ENCODE measurements around the gene C6orf120.

Gene C6orf120

DNA sequence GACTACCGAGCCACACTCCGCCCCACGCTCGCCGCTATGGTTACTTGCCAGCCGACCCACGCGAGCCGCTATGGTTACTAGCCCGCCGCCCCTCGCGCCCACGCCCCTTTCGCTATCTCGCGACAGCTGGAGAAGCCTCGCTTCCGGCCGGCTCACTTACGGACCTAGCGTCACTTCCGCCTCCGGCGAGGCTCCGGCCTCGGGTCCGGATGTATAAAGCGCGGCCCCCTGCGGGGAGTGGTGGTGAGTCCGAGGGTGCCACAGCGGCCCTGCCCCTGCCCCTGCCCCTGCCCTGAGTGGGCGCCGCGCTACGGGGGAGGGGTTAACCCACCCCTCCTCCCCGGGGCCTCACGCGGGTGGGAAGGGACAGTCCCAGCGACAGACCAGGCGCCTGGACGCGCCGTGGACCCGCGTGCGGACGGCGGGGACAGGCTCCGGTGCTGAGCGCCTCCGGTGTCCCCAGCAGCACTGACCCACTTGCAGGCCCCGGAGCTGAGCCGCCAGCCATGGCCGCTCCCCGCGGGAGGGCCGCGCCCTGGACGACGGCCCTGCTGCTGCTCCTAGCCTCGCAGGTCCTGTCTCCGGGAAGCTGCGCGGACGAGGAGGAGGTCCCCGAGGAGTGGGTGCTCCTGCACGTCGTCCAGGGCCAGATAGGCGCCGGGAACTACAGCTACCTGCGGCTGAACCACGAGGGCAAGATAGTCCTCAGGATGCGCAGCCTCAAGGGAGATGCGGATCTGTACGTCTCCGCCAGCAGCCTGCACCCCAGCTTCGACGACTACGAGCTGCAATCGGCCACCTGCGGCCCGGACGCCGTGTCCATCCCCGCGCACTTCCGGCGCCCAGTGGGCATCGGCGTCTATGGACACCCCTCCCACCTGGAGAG is at the start of gene C6orf120, which contains the start of gene WDR27:
C6orf120 (plus strand) TSS at position 173 of the 886 bp plus-strand sequence; CDS start at position 507, 334 bp downstream.
WDR27 (minus strand) TSS at position 76 of the 886 bp plus-strand sequence. CDS start 13,024 bp downstream, outside the sequence.
- peak; percentile 97 for DNase-seq (ENCODE audit: low read depth)

DNA sequence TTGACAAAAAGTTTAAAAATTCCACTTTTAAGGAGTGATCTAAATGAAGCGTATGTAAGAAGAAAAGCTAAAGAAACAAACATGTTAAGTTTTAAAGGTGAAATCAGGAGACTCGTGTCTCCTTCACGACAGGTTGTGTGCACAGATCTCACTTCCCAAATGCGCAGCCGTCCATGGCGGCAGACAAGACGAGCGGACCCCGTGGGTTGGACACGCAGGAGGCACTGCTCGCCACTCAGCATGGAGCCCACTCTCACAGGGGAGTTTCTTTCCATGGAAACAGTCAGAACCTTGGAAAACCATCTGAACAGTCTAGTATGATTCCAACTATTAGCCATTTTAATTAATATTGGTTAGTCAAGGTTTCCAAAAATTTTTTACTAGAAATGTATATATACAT is 49.0 kb upstream of the C6orf120 start:
- DNase-seq (ENCODE audit: low read depth) = no peak

DNA sequence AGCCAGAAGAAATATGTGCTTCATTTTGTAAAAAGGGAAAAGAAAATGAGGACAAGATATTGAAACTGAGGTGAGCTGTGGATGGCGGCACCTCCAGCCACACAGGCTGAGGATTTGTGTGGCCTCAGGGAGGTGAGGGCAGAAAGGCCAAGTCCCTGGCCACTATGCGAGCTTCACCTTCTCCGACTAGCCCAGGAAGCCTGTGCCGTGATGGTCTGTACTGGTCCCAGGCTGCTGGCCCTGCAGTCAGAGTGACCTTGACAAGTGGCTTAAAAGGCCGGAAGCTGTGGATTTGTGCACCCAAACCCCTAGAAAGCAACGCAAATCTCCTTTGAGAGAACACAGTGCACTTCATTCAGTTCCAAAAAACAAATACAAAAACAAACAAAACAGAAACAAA is 48.2 kb upstream of the C6orf120 start:
- no peak for DNase-seq (ENCODE audit: low read depth)

DNA sequence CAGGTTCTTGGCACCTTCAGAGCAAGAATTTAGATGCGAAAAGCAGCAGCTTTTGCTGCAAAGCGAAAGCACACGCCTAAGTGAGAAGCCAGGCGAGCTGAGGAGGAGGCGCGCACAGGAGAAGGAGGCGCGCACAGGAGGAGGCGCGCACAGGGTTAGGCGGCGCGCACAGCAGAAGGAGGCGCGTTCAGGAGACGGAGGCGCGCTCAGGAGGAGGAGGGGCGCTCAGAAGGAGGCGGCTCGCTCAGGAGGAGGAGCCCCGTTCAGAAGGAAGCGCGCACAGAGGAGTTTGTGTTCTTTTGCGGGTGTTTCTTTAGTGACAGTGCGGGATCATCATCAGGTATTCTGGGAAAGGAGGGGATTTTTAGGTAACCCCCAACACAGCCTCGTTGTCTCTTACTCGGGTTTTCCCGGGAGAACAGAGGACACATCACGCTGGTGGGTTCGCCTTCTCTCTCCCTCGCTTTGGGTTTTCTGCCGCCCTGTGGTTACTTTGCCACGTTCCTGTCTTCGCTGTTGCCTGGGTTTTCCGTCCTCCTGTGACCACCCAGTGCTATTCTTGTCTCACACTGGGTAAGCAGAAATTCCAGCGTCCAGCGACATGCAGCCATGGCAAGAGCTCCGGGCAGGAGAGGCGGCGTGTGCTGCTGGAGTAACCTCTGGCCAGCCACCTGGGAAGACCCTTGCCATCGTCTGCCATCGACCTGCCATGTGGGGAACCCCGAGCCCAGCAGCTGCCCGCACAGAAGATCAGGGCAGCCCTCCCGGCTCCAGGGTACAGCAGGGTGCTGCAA is 47.1 kb upstream of the C6orf120 start:
- peak; percentile 15 for DNase-seq (ENCODE audit: low read depth)

DNA sequence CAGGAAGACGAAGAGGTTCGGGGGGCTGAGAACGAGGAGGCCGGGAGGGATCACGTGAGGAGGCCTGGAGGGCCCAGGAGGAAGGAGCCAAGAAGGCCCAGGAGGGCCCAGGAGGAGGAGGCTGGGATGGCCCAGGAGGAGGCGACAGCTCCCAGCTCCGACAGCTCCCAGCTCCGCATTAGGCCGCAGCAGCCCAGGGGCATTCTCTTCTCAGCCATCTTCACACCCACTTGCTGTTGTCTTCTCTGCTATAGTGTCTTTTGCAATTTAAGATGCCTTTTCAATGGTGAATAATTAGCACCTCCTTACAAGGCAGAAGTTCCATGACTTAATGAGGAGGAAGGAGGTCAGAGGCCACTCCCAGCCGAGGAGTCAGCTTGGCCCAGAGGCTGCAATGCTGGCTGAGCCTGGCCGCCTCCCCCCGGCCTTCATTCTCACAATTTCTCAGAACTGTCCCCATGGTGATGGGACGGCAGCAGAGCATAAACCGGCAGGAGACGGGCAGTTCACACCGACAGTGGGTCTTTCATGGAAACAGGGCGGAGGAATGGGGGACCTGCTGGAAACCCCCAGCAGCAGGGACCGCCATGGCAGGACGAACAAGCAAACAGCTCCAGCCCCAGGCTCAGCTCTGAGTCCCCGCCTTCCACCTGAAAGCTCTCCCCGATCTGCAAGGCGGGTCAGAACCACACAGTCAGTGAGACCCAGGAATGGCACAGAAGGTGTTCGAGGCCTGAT is 45.2 kb upstream of the C6orf120 start:
- DNase-seq (ENCODE audit: low read depth) = no peak

DNA sequence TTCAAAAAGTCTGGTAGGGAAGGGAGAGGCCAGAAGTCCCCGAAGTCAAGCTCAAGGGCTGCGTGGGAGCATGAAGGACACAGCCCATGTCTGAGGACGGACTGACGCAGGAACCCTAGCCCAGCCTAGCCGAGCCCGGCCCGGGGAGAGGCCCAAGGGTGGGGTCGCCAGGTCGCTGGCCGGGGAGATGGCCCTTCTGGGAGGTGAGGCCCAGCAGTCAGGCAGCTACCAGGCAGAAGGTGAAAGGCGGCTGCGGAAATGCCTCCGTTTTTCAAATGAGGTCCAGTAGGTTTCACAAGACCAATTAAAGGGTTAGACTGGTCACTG is 44.7 kb upstream of the C6orf120 start:
- DNase-seq (ENCODE audit: low read depth) = no peak

DNA sequence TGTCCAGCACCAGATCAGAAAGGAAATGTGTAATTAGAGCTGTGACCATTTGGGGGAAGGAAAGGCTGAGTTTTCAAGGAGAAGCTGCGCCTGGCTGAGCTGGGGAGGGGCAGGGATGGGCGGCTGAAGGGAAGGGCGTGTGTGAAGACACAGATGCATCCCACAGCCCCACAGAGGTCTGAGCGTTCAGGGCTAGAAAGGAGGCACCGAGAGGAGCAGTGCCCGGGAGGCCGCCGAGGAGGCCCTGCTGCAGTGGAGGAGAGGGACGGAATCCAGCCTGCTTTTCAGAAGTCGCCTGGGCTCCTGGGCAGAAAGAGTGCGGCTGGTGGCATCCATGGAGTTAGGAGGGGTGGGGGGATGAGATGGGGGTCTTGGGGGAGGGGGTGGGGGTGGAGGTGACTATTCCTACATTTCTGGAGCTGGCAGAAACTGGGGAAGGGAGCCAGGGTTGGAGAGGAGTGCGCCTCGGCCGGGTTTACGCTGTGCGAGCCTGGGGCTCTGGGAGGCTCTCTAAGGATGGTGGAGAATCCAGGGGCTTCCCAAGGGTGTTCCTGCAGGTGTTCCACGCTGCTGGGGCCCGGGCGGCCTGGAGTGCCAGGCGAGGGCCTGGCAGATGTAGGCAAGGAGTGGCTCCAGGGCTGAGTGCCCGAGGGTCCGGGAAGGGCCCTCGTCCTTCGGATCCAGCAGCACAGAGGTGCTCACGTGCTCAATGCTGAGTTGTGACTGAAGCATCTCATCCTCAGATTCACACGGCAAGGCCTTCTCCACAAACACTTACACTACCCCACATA is 41.9 kb upstream of the C6orf120 start:
- DNase-seq (ENCODE audit: low read depth) = no peak

DNA sequence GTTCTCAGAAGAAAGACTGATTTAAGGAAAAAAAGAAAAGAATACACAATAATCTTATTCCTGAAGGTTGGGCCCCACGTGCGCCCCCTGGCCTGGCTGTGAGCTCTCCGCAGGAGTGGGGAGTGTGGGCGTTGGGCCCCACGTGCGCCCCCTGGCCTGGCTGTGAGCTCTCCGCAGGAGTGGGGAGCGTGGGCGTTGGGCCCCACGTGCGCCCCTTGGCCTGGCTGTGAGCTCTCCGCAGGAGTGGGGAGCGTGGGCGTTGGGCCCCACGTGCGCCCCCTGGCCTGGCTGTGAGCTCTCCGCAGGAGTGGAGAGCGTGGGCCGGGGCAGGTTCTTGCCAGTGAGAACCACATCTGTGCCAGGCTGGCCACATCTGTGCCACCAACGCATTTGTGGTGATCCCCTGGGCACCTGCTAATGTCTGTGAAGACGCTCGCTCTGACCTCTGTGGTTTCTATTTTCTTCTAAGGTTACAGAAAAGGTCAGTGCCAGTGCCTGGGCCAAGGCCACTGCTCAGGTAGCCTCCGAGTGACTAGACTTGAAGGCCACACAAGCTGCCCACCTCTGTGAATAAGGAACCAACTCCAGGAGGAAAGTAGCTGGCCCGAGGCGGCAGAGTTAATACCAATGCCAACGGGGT is 41.1 kb upstream of the C6orf120 start:
- no peak for DNase-seq (ENCODE audit: low read depth)

DNA sequence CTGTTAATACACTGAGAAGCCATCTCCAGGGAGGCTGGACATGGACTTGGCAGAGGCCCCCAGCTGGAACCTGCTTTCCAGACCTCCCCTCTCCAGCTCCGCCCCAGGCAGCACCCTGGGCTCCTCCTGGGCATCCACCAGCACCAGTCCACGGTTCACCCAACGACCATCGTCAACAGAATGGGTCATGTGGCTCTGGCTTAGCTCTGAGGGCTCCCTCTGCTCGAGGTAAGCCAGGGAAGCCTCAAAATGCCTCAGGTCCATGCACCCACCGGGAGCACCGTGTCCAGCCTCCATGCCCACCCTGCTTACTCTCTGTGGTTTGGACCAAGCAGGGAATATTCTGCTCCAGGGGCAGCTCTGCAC is 40.6 kb upstream of the C6orf120 start:
- no peak for DNase-seq (ENCODE audit: low read depth)

DNA sequence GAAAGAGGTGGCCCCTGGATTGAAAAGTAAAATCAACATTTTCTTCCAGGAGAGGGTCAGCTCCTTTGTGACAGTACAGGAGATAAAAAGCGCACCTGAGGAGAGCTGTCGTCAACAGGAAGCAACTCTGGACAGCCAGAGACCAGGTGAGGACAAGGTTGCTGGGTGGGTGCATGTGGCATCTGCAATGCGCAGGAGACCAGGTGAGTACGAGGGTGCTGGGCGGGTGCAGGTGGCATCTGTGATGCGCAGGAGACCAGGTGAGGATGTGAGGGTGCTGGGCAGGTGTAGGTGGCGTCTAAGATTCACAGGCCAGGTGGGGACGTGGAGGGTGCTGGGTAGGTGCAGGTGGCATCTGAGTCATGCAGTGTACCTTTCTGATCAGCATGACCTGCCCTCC is 38.5 kb upstream of the C6orf120 start:
- no peak for DNase-seq (ENCODE audit: low read depth)

DNA sequence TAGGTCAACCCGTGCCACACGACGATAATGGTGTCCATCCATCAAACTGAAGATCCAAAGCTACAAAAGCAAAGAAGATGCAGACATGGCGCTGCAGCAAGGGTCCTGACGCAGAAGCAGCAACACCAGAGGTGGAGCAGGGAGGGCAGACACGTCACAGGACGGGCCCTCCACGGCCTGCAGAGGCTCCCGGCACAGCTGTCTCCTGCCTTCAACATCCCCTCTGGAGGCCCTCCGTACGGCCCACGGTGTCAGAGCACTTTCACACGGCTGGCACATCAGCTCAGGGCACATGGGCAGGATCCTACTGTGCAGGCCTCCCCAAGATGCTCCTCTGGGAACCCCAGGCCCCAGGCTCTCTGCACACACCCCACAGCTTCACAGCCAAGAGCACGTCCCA is 37.7 kb upstream of the C6orf120 start:
- no peak for DNase-seq (ENCODE audit: low read depth)

DNA sequence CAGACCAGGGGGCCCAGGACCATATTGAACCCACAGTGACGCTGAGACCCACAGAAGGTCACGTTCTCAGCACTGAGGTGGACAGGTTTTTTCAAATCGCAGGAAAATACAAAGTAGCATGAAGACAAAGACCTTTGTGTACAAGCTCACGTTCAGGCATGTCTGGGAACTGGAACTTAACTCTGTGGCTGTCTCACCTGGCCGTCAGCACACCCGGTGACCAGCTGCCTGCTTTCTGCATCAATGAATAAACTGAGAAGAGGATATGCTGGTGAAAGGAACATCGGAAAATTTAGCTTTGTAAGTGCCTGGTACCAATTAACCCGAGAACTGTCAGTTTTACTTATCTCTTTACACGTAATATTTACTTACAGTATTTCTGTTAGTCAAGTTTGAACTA is 36.6 kb upstream of the C6orf120 start:
- no peak for DNase-seq (ENCODE audit: low read depth)

DNA sequence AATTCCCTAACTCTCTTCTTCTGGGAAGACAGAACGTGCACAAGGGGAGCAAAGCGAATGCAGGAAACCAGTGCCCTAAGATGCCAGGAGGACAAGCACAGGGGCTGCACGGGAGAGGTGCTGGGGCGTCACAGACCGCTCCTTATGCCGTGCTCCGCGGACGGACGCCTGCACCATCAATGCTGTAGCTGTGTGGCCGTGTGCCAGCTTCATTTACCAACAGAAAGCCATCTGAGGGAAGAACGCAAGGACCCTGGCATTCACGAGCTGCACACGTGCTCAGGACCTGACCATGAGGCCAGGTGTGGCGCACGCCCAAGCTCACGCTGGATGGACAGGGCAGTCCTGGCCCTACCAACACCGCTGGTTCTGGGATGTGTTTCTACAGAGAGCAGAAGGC is 35.5 kb upstream of the C6orf120 start:
- DNase-seq (ENCODE audit: low read depth) = no peak

DNA sequence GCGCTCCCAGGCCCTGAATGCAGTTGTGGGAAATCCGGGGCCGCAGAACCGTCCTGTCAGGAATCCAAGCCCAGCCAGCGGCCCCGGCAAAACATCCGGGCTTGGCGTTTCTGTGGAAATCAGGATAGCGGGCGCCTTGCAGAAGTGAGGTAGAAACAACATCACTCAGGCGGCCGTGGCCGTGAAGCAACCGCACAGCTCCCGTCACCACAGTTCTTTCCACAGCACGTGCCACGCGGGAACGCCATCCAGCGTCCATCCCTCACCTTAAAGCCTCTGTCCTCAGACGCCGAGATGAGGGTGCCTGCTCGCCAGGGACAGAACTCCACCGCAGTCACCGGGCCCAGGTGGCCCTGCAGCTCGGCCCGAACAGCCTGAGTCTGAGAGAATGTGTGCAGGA is 34.2 kb upstream of the C6orf120 start:
- DNase-seq (ENCODE audit: low read depth) = no peak

DNA sequence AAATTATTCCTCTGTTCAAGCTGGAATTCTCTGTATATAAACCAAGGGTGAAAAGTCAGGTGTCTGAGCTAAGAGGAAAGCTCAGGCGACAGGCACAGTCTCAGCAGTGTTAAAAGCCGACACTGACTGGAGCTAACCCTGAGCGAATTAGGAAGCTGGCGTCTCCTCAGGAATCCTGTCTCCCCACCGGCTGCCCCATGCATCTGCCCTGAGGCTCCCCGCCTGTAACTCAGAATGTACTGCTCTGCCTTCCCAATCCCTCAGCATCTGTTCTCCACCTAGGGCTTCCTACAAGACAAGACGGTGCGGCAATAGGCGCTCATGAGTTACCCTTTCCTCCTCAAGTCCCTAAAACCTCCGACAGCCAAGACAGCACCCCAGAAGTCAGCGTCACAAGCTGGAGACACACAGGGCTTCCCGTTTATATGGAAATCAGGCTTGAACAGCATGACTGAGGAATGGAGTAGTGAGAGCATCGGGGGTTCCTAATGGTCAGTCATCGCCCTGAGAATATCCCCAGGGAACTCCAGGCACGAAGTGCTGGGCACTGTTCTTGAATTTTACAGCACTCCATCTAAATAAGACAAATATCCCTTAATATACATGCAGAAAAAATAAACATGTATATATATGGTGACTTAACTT is 33.6 kb upstream of the C6orf120 start:
- DNase-seq (ENCODE audit: low read depth) = no peak

DNA sequence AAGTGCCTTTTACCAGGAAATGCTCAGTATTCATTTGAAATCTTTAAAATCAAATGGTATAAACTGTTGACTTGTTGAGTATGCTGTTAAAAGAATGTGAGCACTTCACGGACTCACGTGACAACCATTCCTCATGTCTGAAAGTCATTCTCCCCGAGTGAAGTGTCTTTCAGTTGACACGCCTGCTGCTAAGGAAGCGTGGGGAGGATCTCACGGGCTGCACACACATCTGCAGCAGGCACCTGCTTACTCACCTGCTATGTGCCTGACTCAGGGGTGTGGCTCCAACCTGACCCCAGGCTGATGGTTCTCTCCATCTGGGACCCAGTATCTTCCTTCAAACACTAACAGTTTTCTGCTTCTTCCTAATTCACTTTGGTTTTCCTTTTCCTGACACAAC is 32.8 kb upstream of the C6orf120 start:
- no peak for DNase-seq (ENCODE audit: low read depth)

DNA sequence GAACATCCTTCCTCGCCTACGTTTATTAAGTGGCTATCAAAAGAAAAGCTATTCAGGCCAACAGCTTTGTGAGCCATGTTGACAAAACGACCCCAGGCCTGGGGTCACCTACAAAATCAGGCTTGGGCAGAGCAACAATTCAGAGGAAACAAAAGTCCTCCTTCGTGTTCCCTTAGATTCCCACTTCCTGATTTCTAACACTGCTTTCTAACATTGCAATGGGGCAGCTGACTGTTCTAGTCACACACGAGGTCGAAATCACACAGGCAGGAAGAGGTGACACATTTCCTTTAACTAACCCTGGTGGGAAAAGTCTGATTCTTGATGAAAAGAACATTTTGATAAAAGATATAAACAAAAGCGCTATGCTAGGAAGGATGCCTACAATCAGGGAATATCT is 32.0 kb upstream of the C6orf120 start:
- no peak for DNase-seq (ENCODE audit: low read depth)

DNA sequence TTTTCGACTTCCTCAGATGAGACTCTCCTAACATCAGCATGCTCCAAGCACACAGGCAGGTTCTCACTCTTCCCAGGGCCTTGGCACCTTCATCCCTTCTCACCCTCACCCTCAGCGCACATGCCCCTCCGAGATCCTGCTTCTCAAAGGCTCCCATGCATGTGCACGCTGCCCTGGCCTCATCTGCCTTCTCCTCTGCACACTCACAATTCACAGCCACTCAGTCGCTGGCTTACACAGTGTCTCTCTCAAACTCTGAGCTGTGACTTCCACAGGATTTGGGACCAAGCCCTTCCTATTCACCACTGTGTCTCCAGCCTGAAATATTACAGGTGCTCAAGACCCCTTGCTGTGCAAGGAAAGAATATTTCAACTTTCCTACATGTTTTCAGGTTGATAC is 30.4 kb upstream of the C6orf120 start:
- DNase-seq (ENCODE audit: low read depth) = no peak

DNA sequence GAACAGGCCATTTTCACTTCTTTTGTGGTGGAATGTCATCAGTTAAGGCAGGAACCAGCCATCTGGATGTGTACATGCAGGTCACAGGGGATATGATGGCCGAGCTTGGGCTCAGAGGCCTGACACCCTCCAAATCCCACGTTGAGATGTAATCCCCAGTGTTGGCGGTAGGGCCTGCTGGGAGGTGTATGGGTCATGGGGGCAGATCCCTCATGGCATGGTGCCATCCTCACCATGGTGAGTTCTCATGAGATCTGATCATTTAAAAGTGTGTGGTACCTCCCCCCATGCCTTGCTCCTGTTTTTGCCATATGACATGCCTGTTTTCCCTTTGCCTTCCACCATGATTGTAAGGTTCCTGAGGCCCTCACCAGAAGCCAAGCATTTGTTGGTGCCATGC is 26.9 kb upstream of the C6orf120 start:
- no peak for DNase-seq (ENCODE audit: low read depth)

DNA sequence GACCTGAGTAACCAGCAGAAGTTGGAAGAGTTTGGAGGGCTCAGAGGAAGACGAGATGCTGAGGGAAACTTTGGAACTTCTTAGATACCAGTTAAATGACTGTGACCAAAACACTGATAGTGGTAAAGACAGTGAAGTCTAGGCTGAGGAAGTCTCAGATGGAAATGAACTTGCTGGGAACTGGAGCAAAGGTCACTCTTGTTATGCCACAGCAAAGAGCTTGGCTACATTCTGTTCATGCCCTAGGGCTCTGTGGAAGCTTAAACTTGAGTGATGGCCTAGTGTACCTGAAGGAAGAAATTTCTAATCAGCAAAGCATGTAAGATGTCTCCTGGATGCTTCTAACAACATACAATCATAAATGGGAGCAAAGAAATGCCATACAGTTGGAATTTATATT is 24.8 kb upstream of the C6orf120 start:
- DNase-seq (ENCODE audit: low read depth) = no peak

DNA sequence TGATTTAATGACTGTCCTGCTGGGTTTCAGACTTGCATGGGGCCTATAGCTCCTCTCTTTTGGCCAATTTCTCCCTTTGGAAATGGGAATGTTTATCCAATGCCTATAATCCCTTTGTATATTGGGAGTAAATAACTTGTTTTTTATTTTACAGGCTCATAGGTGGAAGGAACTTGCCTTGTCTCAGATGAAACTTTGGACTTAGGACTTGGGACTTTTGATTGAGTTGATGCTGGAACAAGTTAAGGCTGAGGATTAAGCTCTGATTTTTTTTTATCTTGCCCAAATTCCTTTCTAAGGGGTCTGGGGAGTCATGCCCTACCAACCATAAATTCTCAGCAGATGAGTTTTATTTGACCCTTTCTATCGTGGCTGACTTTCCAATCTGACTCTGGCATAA is 23.6 kb upstream of the C6orf120 start:
- DNase-seq (ENCODE audit: low read depth) = no peak
